Vagina (tissue), 2 donors: Measurements from ENCODE around the gene EXO1.

Experiments
- CTCF ChIP-seq, 3 experiments: fragments of 450-650 bp in 2 of 3; fragments of 200-600 bp in 1 of 3; sonication (generic) in 1 of 3; IDR thresholded peaks; one replicate each; pipeline ENCODE4 v1.5.1; 2017 to 2019; ENCODE audit warnings: antibody characterized with exemption in 3 of 3, mild to moderate bottlenecking in 2 of 3, moderate library complexity in 2 of 3
- POLR2A ChIP-seq, 2 donors: fragments of 450-650 bp; IDR thresholded peaks; one replicate each; pipeline ENCODE4 v1.6.1; 2017; ENCODE audit warnings: antibody characterized with exemption in 2 of 2, mild to moderate bottlenecking in 2 of 2, moderate library complexity in 2 of 2
- POLR2AphosphoS5 ChIP-seq, 2 donors: sonication (generic); formaldehyde crosslinking; IDR thresholded peaks; one replicate each; pipeline ENCODE4 v1.9.0; 2017; ENCODE audit warnings: antibody characterized with exemption in 2 of 2, mild to moderate bottlenecking in 2 of 2, low read depth in 1 of 2; ENCODE audit not compliant: insufficient read depth in 1 of 2

- TF ChIP-seq CTCF (IDR thresholded peaks at IDR 0.05) (peak in 1 of 3 experiments; percentile 23), POLR2A (IDR thresholded peaks at IDR 0.05) (no peak), POLR2AphosphoS5 (IDR thresholded peaks at IDR 0.05; ENCODE audit: insufficient read depth in 1 of 2, low read depth in 1 of 2) (no peak)
Observed at GRCh38 chr1:241834733-241835377, 13.1 kb upstream of the EXO1 start.
